GM21717 (cell line): Measurements from ENCODE around the gene BMERB1.

ENCODE experiments used
- ATAC-seq: cut with Tn5 transposase; IDR thresholded peaks from one replicate; pipeline ENCODE4 v1.9.1; 2021; ENCODE audit warnings: mild to moderate bottlenecking, moderate library complexity; ENCODE audit not compliant: unreplicated experiment

Gene BMERB1

GRCh38 chr16:15581127-15581815, 146.9 kb downstream of the BMERB1 start:
- no peak for ATAC-seq

- no peak for ATAC-seq
Observed at GRCh38 chr16:15583526-15583925, 149.1 kb downstream of the BMERB1 start.

GRCh38 chr16:15585956-15586355, 151.6 kb downstream of the BMERB1 start:
- ATAC-seq, result no peak

- ATAC-seq, result no peak
Observed at GRCh38 chr16:15586716-15587115, 152.3 kb downstream of the BMERB1 start.

GRCh38 chr16:15587152-15587825, 152.9 kb downstream of the BMERB1 start:
- ATAC-seq, result no peak

- ATAC-seq, result no peak
Observed at GRCh38 chr16:15592324-15592723, 157.9 kb downstream of the BMERB1 start.

- no peak for ATAC-seq
Observed at GRCh38 chr16:15593235-15593634, 158.8 kb downstream of the BMERB1 start.

- no peak for ATAC-seq
Observed at GRCh38 chr16:15594711-15595320, 160.4 kb downstream of the BMERB1 start.

- ATAC-seq, result no peak
Observed at GRCh38 chr16:15597135-15597534, 162.7 kb downstream of the BMERB1 start.

- no peak for ATAC-seq
Observed at GRCh38 chr16:15597822-15598647, 163.6 kb downstream of the BMERB1 start.

GRCh38 chr16:15598648-15599190, 164.3 kb downstream of the BMERB1 start:
- ATAC-seq, result no peak

- ATAC-seq, result no peak
Observed at GRCh38 chr16:15599303-15600070, 165.1 kb downstream of the BMERB1 start.

- ATAC-seq, result no peak
Observed at GRCh38 chr16:15601212-15601879, 167.0 kb downstream of the BMERB1 start.

GRCh38 chr16:15602285-15603044, 168.1 kb downstream of the BMERB1 start:
- ATAC-seq, result no peak

GRCh38 chr16:15604460-15605440, 170.4 kb downstream of the BMERB1 start:
- no peak for ATAC-seq

- ATAC-seq, result no peak
Observed at GRCh38 chr16:15605839-15606517, 171.6 kb downstream of the BMERB1 start.

GRCh38 chr16:15606518-15607220, 172.3 kb downstream of the BMERB1 start:
- ATAC-seq, result no peak
